ENCODE data around the gene TMEM33.

DNA sequence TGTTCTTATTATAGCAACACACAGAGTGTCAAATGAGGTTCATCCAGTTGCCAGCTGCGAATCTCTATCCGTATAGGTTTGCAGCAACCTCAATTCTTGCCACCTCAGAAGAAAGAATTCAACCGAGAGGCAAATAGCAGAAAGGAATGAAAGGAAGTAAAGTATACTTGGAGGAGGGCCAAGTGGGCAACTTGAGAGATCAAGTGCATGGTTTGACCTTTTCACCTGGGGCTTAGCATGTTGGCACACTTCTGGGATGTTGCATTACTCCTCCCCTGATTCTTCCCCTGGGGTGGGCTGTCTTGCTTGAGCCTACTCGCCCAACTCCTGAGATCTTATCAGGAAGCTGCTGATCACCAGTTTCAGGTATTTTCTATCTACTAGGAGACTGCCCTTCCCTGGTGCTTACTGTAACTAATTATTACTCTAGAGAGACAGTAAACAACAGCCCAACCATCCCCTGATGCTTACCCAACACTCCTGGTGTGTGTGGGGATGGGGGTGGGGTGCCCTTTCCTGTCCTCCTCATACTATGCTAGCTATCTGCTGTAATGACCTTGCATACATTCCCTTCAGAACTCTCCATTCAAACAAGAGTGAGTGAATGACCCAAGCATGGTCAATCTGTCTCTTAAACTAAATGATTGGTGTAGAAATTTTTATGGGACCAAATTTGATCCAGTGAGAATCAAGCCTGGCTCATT lies 7.3 kb upstream of the TMEM33 start:
- TF ChIP-seq CTCF (IDR thresholded peaks at IDR 0.05) (no peak), POLR2A (IDR thresholded peaks at IDR 0.05) (no peak)
